SH-SY5Y (cell line): ENCODE data around the gene POLR1A.

ENCODE experiments used
- GATA2 ChIP-seq: IDR thresholded peaks from 2 replicates; pipeline ENCODE4 v1.6.1; 2011; ENCODE audit warnings: mild to moderate bottlenecking, low read depth, low read length
- GATA3 ChIP-seq: IDR thresholded peaks from 2 replicates; pipeline ENCODE4 v1.6.1; 2011; ENCODE audit warnings: low read depth, mild to moderate bottlenecking, low read length, moderate library complexity

GRCh38 chr2:86147793-86148192, 42.1 kb upstream of the POLR1A start:
- no peak for TF ChIP-seq GATA2
- no peak for TF ChIP-seq GATA3
